Nephron progenitor cell (in vitro differentiated cells): Measurements from ENCODE around the gene FAM114A1.

Source experiments
- DNase-seq: peaks from one replicate; pipeline ENCODE4 v3.0.0; 2021
- H3K27ac Mint-ChIP-seq: 2 replicates; pipeline ENCODE4 v1.8.0; 2021; ENCODE audit warnings: mild to moderate bottlenecking, moderate library complexity, mixed read lengths
- H3K27me3 Mint-ChIP-seq: 2 replicates; pipeline ENCODE4 v1.8.0; 2021; ENCODE audit warnings: mild to moderate bottlenecking, low read depth, mixed read lengths; ENCODE audit not compliant: poor library complexity
- H3K36me3 Mint-ChIP-seq: 2 replicates; pipeline ENCODE4 v1.8.0; 2021; ENCODE audit warnings: low read depth, mixed read lengths
- H3K4me1 Mint-ChIP-seq: 2 replicates; pipeline ENCODE4 v1.8.0; 2021; ENCODE audit warnings: mixed read lengths
- H3K4me3 Mint-ChIP-seq: 2 replicates; pipeline ENCODE4 v1.8.0; 2021; ENCODE audit warnings: mild to moderate bottlenecking, moderate library complexity, mixed read lengths
- H3K9me3 Mint-ChIP-seq: 2 replicates; pipeline ENCODE4 v1.8.0; 2021; ENCODE audit warnings: mild to moderate bottlenecking, moderate library complexity, mixed read lengths
- CTCF ChIP-seq: fragments of 200-600 bp; sonication (generic); IDR thresholded peaks from 2 replicates; pipeline ENCODE4 v1.5.0; 2021; ENCODE audit warnings: antibody characterized with exemption

FAM114A1 gene

GRCh38 chr4:38894322-38894982 is 26.8 kb downstream of the FAM114A1 start:
- Mint-ChIP-seq H3K27me3 (no peaks in the 10 kb centered on the region), H3K9me3 (no peaks in the 10 kb centered on the region), H3K36me3 (peaks cover 51% of the 10 kb centered on the region), H3K4me3 (no peak overlapping the region), H3K27ac (peak overlapping the region; percentile 79), H3K4me1 (peaks cover 15% of the 10 kb centered on the region)
- no peak for DNase-seq
- no peak for TF ChIP-seq CTCF

GRCh38 chr4:38896940-38897339 is 29.3 kb downstream of the FAM114A1 start:
- H3K27me3 Mint-ChIP-seq, result no peaks in the 10 kb centered on the region

GRCh38 chr4:38898245-38898644 is 30.6 kb downstream of the FAM114A1 start:
- H3K27ac Mint-ChIP-seq, result no peak overlapping the region
- DNase-seq, result no peak
- no peak for TF ChIP-seq CTCF
- no peaks in the 10 kb centered on the region for H3K27me3 Mint-ChIP-seq
- no peak overlapping the region for H3K4me3 Mint-ChIP-seq
- no peaks in the 10 kb centered on the region for H3K9me3 Mint-ChIP-seq
- peaks cover 18% of the 10 kb centered on the region for H3K4me1 Mint-ChIP-seq
- H3K36me3 Mint-ChIP-seq, result peaks cover 32% of the 10 kb centered on the region

More at GRCh38 chr4:38896940-38897339, 29.3 kb downstream of the FAM114A1 start:
- H3K9me3 Mint-ChIP-seq, result no peaks in the 10 kb centered on the region
- H3K36me3 Mint-ChIP-seq, result peaks cover 40% of the 10 kb centered on the region
- peaks cover 15% of the 10 kb centered on the region for H3K4me1 Mint-ChIP-seq
- no peak overlapping the region for H3K4me3 Mint-ChIP-seq
- TF ChIP-seq CTCF, result no peak
- H3K27ac Mint-ChIP-seq, result no peak overlapping the region
- DNase-seq, result no peak

GRCh38 chr4:38902221-38902620 is 34.6 kb downstream of the FAM114A1 start:
- no peak for TF ChIP-seq CTCF
- H3K9me3 Mint-ChIP-seq, result no peaks in the 10 kb centered on the region
- no peaks in the 10 kb centered on the region for H3K27me3 Mint-ChIP-seq
- peaks cover 33% of the 10 kb centered on the region for H3K4me1 Mint-ChIP-seq
- H3K4me3 Mint-ChIP-seq, result no peak overlapping the region
- no peak overlapping the region for H3K27ac Mint-ChIP-seq
- DNase-seq, result no peak
- H3K36me3 Mint-ChIP-seq, result peaks cover 25% of the 10 kb centered on the region

GRCh38 chr4:38902695-38903094 is 35.1 kb downstream of the FAM114A1 start:
- no peaks in the 10 kb centered on the region for H3K27me3 Mint-ChIP-seq
- no peaks in the 10 kb centered on the region for H3K9me3 Mint-ChIP-seq
- H3K4me1 Mint-ChIP-seq, result peaks cover 34% of the 10 kb centered on the region
- H3K27ac Mint-ChIP-seq, result no peak overlapping the region
- TF ChIP-seq CTCF, result peak; percentile 27
- H3K36me3 Mint-ChIP-seq, result peaks cover 27% of the 10 kb centered on the region
- no peak overlapping the region for H3K4me3 Mint-ChIP-seq
- DNase-seq, result no peak

GRCh38 chr4:38904090-38904666 is 36.6 kb downstream of the FAM114A1 start:
- H3K27ac Mint-ChIP-seq, result peak overlapping the region; percentile 78

More at GRCh38 chr4:38904090-38904666, 36.6 kb downstream of the FAM114A1 start:
- Mint-ChIP-seq H3K4me1 (peaks cover 34% of the 10 kb centered on the region), H3K9me3 (no peaks in the 10 kb centered on the region), H3K36me3 (peaks cover 26% of the 10 kb centered on the region), H3K4me3 (no peak overlapping the region), H3K27me3 (no peaks in the 10 kb centered on the region)
- TF ChIP-seq CTCF, result no peak
- DNase-seq, result no peak
